ENCODE data around the gene SAV1.

The SAV1 gene

GRCh38 chr14:50606468-50606867 lies 61.6 kb downstream of the SAV1 start:
- no peak for DNase-seq

GRCh38 chr14:50605766-50606165 lies 62.3 kb downstream of the SAV1 start:
- no peak for DNase-seq

- no peak for DNase-seq
Measured at GRCh38 chr14:50603565-50603964, 64.5 kb downstream of the SAV1 start.

GRCh38 chr14:50602035-50602434 lies 66.1 kb downstream of the SAV1 start:
- no peak for DNase-seq

- DNase-seq = no peak
Measured at GRCh38 chr14:50601394-50601793, 66.7 kb downstream of the SAV1 start.

- DNase-seq = no peak
Measured at GRCh38 chr14:50600849-50601248, 67.3 kb downstream of the SAV1 start.

GRCh38 chr14:50599700-50600444 lies 68.2 kb downstream of the SAV1 start:
- no peak for DNase-seq

GRCh38 chr14:50598765-50599164 lies 69.3 kb downstream of the SAV1 start:
- DNase-seq = no peak

GRCh38 chr14:50594577-50595316 lies 73.4 kb downstream of the SAV1 start:
- DNase-seq = no peak

- no peak for DNase-seq
Measured at GRCh38 chr14:50590464-50590863, 77.6 kb downstream of the SAV1 start.

All from T-helper 9 cell (primary cell).